Measurements from ENCODE around the gene MCCC2. TPM values are rescaled to one million over a fixed set of nuclear protein-coding genes. Genes with fewer than 3 reads are reported as not detected.

The MCCC2 gene
- total and polyA plus RNA-seq, 2 of the 4 experiments (the other 2 are of a cell fraction), result 18.0 to 22.0 TPM

DNA sequence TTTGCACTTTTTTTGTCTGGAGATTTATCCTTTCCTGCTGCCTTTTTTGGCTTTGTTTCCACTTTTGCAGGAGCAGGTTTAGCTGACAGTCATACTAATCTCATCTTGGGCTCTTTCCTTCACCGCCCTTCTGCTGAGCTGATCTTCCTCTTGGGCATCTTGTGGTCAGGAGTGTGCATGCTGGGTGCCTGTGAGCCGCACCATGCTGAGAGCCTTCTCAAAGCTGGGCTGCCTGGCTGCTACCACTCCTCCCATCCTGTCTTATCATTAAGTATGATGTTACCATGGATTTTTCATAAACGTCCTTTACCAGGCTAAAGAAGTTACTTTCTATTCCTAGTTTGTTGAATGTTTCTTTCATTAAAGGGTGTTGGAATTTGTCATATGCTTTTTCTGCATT lies 49.5 kb upstream of the MCCC2 start:
- Histone ChIP-seq H4K8ac (ENCODE audit: low read depth in 2 of 2, low read length in 2 of 2) (no peak overlapping the region), H2AK5ac (ENCODE audit: low read depth, low read length) (no peak overlapping the region), H4K20me1 (ENCODE audit: insufficient read depth, low read length) (no peaks in the 10 kb centered on the region), H2BK15ac (ENCODE audit: low read depth, low read length) (no peak overlapping the region), H3K4me1 (ENCODE audit: control insufficient read depth, insufficient read depth, low read length) (peaks cover 2% of the 10 kb centered on the region), H3K9me3 (ENCODE audit: control insufficient read depth, insufficient read depth, low read length) (no peaks in the 10 kb centered on the region), H3K79me1 (ENCODE audit: low read depth in 1 of 2, low read length in 2 of 2) (peaks cover 10 to 13% of the 10 kb centered on the region in 2 experiments; a peak in 3 of 4 replicates), H4K91ac (ENCODE audit: insufficient read depth, low read depth, low read length) (no peak overlapping the region), H3K27me3 (ENCODE audit: control insufficient read depth, insufficient read depth, low read length) (no peaks in the 10 kb centered on the region), H3K36me3 (ENCODE audit: control insufficient read depth, insufficient read depth, low read length) (peaks cover 17% of the 10 kb centered on the region), H3K14ac (replicated peaks; ENCODE audit: low read depth, low read length) (no peak overlapping the region), H2BK5ac (ENCODE audit: low read depth, low read length, poor library complexity, severe bottlenecking) (no peak overlapping the region), H3K9me1 (ENCODE audit: insufficient read depth, low read length) (peaks cover 2% of the 10 kb centered on the region; the same call in 1 of the 2 replicates), H2BK20ac (ENCODE audit: low read depth, low read length) (no peak overlapping the region), H2AFZ (replicated peaks; ENCODE audit: low read length, poor library complexity) (no peak overlapping the region), H3K4ac (ENCODE audit: low read depth, low read length) (no peak overlapping the region), H3K18ac (ENCODE audit: low read depth, low read length) (no peak overlapping the region), H3K4me2 (ENCODE audit: low read depth, low read length) (no peak overlapping the region), H4K5ac (ENCODE audit: low read depth, low read length) (no peak overlapping the region), H3K4me3 (ENCODE audit: insufficient read depth, low read depth, low read length) (no peak overlapping the region), H3K23ac (ENCODE audit: low read depth, low read length) (no peak overlapping the region), H2AK9ac (replicated peaks; ENCODE audit: low read depth, low read length, poor library complexity) (no peak overlapping the region), H3K56ac (ENCODE audit: extremely low read depth, insufficient read depth, low read length) (no peak overlapping the region), H2BK120ac (ENCODE audit: low read depth, low read length) (no peak overlapping the region), H3K27ac (ENCODE audit: insufficient read depth, low read length) (no peak overlapping the region), H3K9ac (ENCODE audit: low read depth, low read length) (no peak overlapping the region)
- WGBS, 2 experiments (ENCODE audit: extremely low coverage in 2 of 2, insufficient read length in 1 of 2), result no CpG with 5 or more reads among the region's 3 CpGs
- ChIA-PET CTCF (interaction anchor here (0.8 kb wide), 1 partner anchor 63 kb away, joined by 3 read pairs; no protein-coding TSS in a partner anchor), POLR2A (ENCODE audit: unreplicated experiment) (no interaction called here)
- DNase-seq, result no peak
- intact Hi-C loops (cut with micrococcal nuclease) (no loop called here), dilution Hi-C loops (cut with HindIII; ENCODE audit: low sequenced_read_pairs, unreplicated experiment) (no loop called here), in situ Hi-C loops (cut with MboI; ENCODE audit: low sequenced_read_pairs) (no loop called here)
- no peak for ATAC-seq (ENCODE audit: low read depth)
- BruUV-seq (replicated peaks), result no TSS peak
- TF ChIP-seq CEBPB (IDR thresholded peaks at IDR 0.05; ENCODE audit: low read depth, low read length) (no peak), RFX5 (IDR thresholded peaks at IDR 0.05; ENCODE audit: low read depth, low read length) (no peak), POLR2A (IDR thresholded peaks at IDR 0.05; ENCODE audit: low read depth, low read length) (no peak), FOS (IDR thresholded peaks at IDR 0.05; ENCODE audit: low read depth, low read length) (no peak), MAFK (IDR thresholded peaks at IDR 0.05; ENCODE audit: low read depth, low read length) (no peak), BHLHE40 (IDR thresholded peaks at IDR 0.05; ENCODE audit: low read depth, low read length) (no peak), MAZ (IDR thresholded peaks at IDR 0.05; ENCODE audit: borderline replicate concordance, low read depth, low read length) (no peak), RAD21 (IDR thresholded peaks at IDR 0.05; ENCODE audit: low read length) (no peak), SMC3 (IDR thresholded peaks at IDR 0.05; ENCODE audit: low read depth, low read length) (no peak), CHD1 (IDR thresholded peaks at IDR 0.05; ENCODE audit: low read depth, low read length) (no peak), RCOR1 (IDR thresholded peaks at IDR 0.05; ENCODE audit: insufficient replicate concordance, low read length) (no peak), MXI1 (IDR thresholded peaks at IDR 0.05; ENCODE audit: borderline replicate concordance, low read depth, low read length) (no peak)
- TF ChIP-seq, protein P1, sequence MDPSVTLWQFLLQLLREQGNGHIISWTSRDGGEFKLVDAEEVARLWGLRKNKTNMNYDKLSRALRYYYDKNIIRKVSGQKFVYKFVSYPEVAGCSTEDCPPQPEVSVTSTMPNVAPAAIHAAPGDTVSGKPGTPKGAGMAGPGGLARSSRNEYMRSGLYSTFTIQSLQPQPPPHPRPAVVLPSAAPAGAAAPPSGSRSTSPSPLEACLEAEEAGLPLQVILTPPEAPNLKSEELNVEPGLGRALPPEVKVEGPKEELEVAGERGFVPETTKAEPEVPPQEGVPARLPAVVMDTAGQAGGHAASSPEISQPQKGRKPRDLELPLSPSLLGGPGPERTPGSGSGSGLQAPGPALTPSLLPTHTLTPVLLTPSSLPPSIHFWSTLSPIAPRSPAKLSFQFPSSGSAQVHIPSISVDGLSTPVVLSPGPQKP (IDR thresholded peaks at IDR 0.05; ENCODE audit: borderline replicate concordance, low read depth, low read length), result no peak
- TF ChIP-seq, protein P2, sequence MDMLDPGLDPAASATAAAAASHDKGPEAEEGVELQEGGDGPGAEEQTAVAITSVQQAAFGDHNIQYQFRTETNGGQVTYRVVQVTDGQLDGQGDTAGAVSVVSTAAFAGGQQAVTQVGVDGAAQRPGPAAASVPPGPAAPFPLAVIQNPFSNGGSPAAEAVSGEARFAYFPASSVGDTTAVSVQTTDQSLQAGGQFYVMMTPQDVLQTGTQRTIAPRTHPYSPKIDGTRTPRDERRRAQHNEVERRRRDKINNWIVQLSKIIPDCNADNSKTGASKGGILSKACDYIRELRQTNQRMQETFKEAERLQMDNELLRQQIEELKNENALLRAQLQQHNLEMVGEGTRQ (IDR thresholded peaks at IDR 0.05; ENCODE audit: low read depth, low read length), result no peak

Measured in IMR-90 (cell line).